Endothelial cell of umbilical vein (primary cell): ENCODE measurements around the gene SLC12A8.

Experiments
- GATA2 ChIP-seq: IDR thresholded peaks from 2 replicates; pipeline ENCODE4 v1.7.0; 2011; ENCODE audit warnings: low read depth, mild to moderate bottlenecking, moderate library complexity, mixed read lengths, low read length; ENCODE audit not compliant: insufficient read length, insufficient read depth
- POLR2AphosphoS5 ChIP-seq: IDR thresholded peaks from 2 replicates; pipeline ENCODE4 v1.6.1; 2012; ENCODE audit warnings: low read depth, mild to moderate bottlenecking, control low read depth, low read length, moderate library complexity; ENCODE audit not compliant: insufficient read depth
- TF ChIP-seq, protein P1 (sequence below), 2 donors: IDR thresholded peaks; 1 replicate in 1 of 2; 2 replicates in 1 of 2; pipeline ENCODE4 v1.5.1; 2011; ENCODE audit warnings: low read length in 2 of 2, mild to moderate bottlenecking in 2 of 2, moderate library complexity in 2 of 2, control low read depth in 1 of 2, inconsistent platforms in 1 of 2, low read depth in 1 of 2; ENCODE audit not compliant: insufficient read depth in 1 of 2; ENCODE audit errors: extremely low read depth in 1 of 2

DNA sequence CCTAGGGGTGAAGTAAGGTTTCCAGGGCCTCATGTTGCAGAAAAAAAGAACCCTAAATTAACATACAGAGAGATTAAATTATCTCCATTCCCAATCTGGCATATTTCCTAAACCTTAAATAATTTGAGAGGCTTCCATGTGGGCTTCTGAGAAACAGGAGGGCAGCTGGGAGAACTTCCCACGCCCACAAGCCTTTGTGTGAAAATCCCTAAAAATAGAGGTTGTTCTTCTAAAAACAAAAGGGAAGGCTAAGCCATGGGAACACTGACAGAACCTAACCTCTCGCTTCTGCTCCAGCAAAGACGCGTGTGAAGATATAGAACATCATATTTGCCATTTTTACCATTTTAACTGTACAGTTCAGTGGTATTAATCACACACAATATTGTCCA is 812 bp upstream of the SLC12A8 start:
- no peak for TF ChIP-seq POLR2AphosphoS5
- TF ChIP-seq, protein P1, sequence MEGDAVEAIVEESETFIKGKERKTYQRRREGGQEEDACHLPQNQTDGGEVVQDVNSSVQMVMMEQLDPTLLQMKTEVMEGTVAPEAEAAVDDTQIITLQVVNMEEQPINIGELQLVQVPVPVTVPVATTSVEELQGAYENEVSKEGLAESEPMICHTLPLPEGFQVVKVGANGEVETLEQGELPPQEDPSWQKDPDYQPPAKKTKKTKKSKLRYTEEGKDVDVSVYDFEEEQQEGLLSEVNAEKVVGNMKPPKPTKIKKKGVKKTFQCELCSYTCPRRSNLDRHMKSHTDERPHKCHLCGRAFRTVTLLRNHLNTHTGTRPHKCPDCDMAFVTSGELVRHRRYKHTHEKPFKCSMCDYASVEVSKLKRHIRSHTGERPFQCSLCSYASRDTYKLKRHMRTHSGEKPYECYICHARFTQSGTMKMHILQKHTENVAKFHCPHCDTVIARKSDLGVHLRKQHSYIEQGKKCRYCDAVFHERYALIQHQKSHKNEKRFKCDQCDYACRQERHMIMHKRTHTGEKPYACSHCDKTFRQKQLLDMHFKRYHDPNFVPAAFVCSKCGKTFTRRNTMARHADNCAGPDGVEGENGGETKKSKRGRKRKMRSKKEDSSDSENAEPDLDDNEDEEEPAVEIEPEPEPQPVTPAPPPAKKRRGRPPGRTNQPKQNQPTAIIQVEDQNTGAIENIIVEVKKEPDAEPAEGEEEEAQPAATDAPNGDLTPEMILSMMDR (IDR thresholded peaks at IDR 0.05; ENCODE audit: extremely low read depth in 1 of 2, insufficient read depth in 1 of 2, low read depth in 1 of 2, low read length in 2 of 2) = no peak
- no peak for TF ChIP-seq GATA2
